ENCODE data around the gene PPIL3. TPM values are rescaled to one million over a fixed set of nuclear protein-coding genes. Genes with fewer than 3 reads are reported as not detected.

Gene PPIL3
- total and polyA plus RNA-seq, 9 of the 15 experiments (the other 6 are each of a cell fraction or from before 2014, with no cell fraction given) = 22.4 to 66.2 (median 49.0) TPM

GRCh38 chr2:200864176-200865034, 24.5 kb downstream of the PPIL3 start, which contains the start of gene CLK1 (continued):
- TF ChIP-seq ZKSCAN8 (CRISPR knock-in tag; IDR thresholded peaks at IDR 0.05) (no peak), RHOXF2B (CRISPR knock-in tag; conservative IDR thresholded peaks at IDR 0.05) (no peak), CXXC5 (CRISPR knock-in tag; IDR thresholded peaks at IDR 0.05) (peak; percentile 93), HCFC1 (IDR thresholded peaks at IDR 0.05; ENCODE audit: low read depth, low read length) (peak; percentile 37), PTBP1 (IDR thresholded peaks at IDR 0.05; ENCODE audit: low read depth, low read length) (no peak), ZNF740 (CRISPR knock-in tag; IDR thresholded peaks at IDR 0.05) (no peak), ZNF740 (tag; IDR thresholded peaks at IDR 0.05) (no peak), ZBTB9 (CRISPR knock-in tag; IDR thresholded peaks at IDR 0.05) (0 out of 2 replicates have a peak, but pooled peaks have one; percentile 30), NRF1 (conservative IDR thresholded peaks at IDR 0.05 in 1 of 2, IDR thresholded peaks at IDR 0.05 in 1 of 2) (peak; percentile 89 to 91), HDAC2 (IDR thresholded peaks at IDR 0.05) (no peak), ZC3H4 (CRISPR knock-in tag; IDR thresholded peaks at IDR 0.05; ENCODE audit: borderline replicate concordance) (peak; percentile 63; the same call in 1 of the 2 replicates), TBL1XR1 (IDR thresholded peaks at IDR 0.05; ENCODE audit: low read length in 2 of 2) (peak in 1 of 2 experiments; percentile 63; a peak in 1 of 4 replicates), SUPT5H (IDR thresholded peaks at IDR 0.05) (peak; percentile 95), TBP (optimal IDR thresholded peaks at IDR 0.05; ENCODE audit: low read depth, low read length) (peak; percentile 95), ZNF57 (CRISPR knock-in tag; IDR thresholded peaks at IDR 0.05) (no peak), HBP1 (CRISPR knock-in tag; IDR thresholded peaks at IDR 0.05) (no peak), PURB (CRISPR knock-in tag; IDR thresholded peaks at IDR 0.05; ENCODE audit: low read depth) (no peak), KHSRP (IDR thresholded peaks at IDR 0.05) (0 out of 2 replicates have a peak, but pooled peaks have one; percentile 40), VEZF1 (CRISPR knock-in tag; IDR thresholded peaks at IDR 0.05) (peak; percentile 63; the same call in 1 of the 2 replicates), SNRNP70 (optimal IDR thresholded peaks at IDR 0.05; ENCODE audit: low read depth, low read length) (no peak), NFIX (CRISPR knock-in tag; IDR thresholded peaks at IDR 0.05; ENCODE audit: low read depth) (no peak), TAF1 (IDR thresholded peaks at IDR 0.05; ENCODE audit: control insufficient read depth, extremely low read depth, insufficient read depth, low read length, severe bottlenecking) (peak; percentile 78), IRF1 (CRISPR knock-in tag; IDR thresholded peaks at IDR 0.05; ENCODE audit: borderline replicate concordance) (no peak)
